Stimulated activated CD4-positive, alpha-beta T cell treated with anti-CD3 and anti-CD28 coated beads, TNF-alpha, amount 100 ng/mL, for 24 hours (primary cell): ENCODE data around the gene KCNMA1.

ENCODE experiments used
- DNase-seq, 3 experiments: peaks; one replicate each; pipeline ENCODE4 v3.0.0-alpha.2; 2020; ENCODE audit warnings: low read depth in 3 of 3

The KCNMA1 gene

DNA sequence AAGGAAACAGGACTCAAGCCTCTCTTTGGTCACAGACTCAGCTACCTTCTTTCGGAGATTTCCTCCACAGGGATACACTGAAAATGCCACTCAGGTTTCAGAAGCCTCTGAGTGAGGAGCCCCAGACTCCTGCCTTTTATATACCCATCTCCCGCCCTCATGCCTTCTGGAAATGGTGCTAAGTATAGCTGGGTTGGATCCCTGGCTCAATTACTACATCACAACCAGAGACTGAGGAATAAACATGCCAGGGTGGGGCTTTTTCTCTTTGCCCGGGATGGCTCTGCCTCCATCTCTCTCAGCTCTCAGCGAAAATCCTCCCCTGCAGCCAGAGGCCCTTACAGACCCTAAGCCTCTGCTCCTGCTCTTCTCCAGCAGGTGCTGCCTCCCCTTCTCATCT, 299.5 kb downstream of the KCNMA1 start:
- DNase-seq: no peak

DNA sequence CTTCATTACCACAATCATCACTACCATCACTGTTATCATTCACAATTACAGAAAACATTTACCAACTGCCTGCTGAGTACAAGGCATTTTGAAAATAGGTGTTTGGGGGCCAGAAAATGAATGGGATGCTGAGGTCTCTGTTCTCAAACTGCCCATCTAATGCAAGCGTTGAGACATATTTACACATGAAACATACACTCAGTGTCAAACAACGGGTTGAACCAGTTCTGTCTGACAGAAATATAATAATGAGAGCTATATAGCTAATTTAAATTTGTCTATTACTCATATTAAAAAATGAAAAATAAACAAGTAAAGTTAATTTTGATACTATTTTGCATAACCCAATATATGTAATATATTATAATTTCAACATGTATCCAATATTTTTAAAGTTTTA, 303.1 kb downstream of the KCNMA1 start:
- DNase-seq: no peak

DNA sequence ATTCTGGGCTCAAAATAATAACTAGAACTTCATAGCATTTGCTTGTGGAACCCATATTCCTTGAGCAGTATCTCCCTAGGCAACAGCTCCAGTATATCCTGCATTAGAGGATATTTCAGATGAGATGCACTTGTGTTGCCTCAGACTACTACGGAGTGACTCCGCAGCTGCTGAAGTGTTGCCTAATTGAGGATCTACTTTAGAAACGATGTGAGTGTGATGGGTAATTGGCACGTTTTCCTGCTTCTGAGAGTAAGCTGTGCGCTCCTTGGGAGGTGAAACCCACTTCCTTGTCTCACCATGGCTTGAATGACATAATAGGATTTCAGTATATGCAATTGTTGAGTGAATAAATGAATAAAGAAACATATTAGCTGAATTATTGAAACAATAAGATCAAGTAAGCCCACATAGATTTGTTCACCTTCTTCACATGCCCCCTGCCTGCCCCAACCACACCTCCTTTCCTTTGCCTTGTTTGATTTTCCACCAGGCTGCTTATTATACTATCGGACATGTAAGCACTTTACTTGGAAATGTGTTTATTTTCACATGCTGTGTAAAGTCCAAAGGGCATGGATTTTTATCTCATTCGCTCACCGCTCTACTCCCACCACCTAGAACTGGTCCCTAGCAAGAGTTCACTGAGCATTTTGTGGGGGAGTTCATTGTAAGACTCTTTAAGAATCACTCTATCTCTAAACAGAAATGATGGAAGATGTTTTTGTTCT, 303.8 kb downstream of the KCNMA1 start:
- no peak for DNase-seq

DNA sequence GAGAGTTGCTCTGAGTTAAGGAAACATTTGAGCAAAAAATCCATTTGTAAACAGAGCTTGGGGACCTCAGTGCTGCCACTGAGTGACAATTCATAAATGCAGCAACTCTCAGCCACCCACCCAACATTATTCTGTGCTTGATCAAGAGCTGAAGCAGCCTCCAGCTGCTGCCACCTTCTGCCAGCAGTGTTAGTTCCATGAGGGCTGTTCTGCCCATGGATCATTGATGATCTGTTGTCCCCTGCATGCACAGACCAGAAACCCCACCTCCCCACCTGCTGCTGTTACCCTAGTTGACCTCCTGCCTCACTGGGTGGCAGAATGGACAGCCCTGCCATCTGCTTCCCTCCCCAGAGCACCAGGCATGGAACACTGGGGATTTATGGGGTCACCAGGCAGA, 305.4 kb downstream of the KCNMA1 start:
- no peak for DNase-seq

DNA sequence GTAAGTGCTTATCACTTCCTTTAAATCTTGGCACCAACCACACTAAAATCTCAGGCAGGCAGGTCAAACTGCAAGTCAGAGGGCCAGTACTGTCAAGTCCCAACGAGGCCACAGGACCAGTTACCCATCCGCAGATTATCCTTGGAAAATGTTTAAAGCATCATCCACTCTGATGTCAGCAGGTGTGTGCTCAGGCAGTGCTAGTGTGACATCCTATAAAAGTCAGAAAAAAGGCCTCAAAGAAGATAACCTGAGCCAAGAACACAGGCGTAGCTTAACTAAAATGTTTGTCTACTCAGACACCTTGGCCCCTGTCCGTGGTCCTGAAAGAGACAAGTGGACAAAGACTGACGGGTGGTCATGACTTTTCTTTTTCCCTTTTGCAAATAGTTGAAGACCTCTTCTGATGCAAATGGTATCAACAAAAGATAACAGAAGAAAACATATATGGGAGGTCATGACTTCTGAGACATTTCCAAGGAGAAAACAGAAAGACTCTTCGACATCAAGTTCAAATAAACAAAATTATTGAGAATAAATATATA, 309.3 kb downstream of the KCNMA1 start:
- DNase-seq: no peak

DNA sequence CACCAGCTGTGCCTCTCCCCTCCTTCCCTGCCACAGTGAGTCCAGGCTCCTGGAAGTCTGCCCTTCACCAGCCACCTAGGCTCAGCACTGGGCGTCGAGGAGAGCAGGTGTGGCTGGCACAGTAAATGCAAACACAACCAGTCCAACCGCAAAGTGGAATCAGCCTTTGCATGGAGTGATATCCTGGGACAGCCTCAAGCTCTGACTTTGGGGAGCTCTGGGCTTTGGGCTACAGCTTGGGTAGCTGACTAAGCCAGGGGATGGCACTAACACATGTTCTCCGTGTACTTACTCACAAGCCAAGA, 312.4 kb downstream of the KCNMA1 start:
- no peak for DNase-seq

GRCh38 chr10:77321838-77322237, 315.8 kb downstream of the KCNMA1 start:
- no peak for DNase-seq

DNA sequence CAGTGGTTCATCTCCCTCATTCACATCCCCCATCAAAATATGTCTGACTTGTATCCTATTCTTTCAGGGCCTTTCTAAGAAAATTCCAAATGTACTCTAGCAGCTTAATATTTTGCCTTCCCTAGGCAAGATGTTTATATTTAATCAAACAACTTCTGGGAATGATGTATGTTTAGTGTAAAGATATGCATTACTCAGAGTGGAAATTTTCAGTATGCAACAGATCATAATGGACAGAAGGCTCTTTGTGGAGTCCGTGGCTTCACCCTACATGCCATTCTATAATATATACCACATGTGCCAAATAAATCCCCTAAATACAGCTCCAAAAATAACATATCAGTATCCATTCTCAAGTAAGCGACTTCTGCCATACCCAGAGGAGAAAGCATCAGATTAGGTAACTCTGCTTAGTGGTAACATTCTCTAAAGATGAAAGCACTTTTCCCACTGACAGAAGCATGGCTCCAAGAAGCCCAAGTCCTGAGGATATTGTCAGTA, 316.6 kb downstream of the KCNMA1 start:
- DNase-seq: no peak

DNA sequence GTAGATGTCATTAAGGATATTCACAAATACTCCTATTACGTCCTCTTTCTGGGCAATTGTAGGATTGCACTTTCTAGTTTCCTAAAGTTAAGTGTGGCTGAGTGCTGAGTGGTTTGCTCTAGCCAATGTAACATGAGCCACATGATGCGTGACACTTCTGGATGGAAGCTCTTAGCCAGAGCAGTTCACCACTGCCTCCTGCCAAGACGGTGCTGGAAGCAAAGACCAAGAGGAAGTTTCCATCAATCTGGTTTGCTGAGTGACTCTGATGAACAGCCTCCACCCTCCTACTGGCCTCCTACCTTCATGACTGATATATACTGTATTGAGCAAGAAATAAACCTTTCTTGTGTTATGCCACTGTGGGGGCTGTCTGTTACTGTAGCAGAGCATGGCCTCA, 318.1 kb downstream of the KCNMA1 start:
- DNase-seq: no peak

DNA sequence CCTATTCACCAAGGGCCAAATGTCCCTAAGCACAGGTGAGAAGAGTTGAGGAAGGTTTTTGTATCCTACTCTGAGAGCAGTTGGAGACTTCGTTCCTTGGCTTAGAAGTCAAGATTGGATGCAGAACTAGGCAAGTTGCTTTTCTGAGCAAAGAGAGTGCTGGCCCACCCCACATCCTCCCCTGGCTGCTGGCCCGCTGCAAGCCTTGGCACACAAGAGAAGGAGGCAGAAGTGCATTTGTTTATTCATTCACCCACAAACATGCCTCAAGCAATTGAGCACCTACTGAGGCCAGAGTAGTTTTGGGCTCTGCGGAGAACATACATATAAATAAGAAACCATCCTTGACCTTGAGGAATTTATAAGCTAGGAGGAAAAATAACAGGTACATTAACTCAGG, 318.9 kb downstream of the KCNMA1 start:
- no peak for DNase-seq

- DNase-seq: no peak
Measured at GRCh38 chr10:77317221-77317620, 320.4 kb downstream of the KCNMA1 start.

DNA sequence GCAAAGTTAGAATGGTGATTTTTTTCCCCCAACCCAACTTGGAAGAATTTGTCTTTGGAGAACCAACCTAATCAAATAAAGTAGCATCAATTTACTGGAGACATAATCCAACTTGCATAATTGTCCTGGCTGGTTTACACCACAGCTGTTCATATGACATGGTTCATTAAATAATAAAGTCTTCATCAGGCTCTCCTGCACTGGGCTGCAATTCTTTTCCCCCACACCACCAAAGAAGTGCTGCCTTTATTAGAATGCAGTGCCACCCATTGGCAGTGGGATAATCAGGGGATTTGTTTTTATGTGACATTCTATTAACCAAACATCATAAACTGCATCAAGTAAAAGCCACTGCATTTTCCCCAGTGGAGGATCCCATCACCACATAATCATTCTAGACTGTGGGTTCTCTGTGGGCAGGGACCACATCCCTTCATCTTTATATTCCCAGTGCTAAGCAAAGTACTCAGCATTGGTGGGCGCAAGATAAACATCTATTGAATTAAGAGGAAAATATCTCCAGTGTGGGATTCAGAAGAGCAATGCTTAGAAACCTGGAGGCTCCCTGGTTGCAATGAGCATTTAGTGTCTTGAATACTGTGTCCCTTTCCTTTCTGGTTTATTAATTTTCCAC, 322.0 kb downstream of the KCNMA1 start:
- DNase-seq: no peak

DNA sequence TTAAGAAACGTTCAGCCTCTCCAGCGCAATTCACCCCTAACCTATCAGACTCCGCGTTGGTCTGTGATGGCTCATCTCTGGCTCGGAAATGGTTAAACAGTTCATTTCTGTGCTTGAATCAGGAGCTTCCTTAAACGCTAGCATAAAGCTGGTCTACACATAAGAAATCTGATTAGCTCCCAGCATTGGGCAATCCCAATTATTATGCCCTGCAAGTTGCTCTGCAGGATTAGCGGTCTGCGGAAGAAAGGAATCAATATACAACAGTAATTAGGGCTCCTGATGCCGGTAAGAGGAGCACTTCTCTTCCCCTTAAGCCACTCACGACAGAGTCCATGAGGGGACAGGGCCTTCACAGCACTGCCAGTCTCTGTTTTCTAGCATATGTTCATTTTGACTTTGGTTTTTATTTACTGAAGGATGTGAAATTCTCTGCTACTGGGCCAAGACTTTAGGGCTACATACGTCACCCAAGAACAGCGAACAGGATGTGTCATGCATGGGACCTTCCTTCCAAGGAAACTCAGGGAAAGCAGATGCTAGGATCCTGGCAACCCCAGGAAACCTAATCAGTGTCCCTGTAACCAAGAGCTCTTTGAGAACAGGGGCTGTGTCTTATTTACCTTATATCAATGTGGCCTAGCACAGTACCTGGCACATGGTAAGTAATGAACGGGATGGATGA, 324.4 kb downstream of the KCNMA1 start:
- DNase-seq: no peak

GRCh38 chr10:77311186-77311585, 326.4 kb downstream of the KCNMA1 start:
- DNase-seq: no peak

- no peak for DNase-seq
Measured at GRCh38 chr10:77310288-77310840, 327.2 kb downstream of the KCNMA1 start.

- DNase-seq: no peak
Measured at GRCh38 chr10:77309509-77309908, 328.1 kb downstream of the KCNMA1 start.

GRCh38 chr10:77309092-77309491, 328.5 kb downstream of the KCNMA1 start:
- DNase-seq: no peak

- DNase-seq: no peak
Measured at GRCh38 chr10:77308084-77308732, 329.4 kb downstream of the KCNMA1 start.

- no peak for DNase-seq
Measured at GRCh38 chr10:77306666-77307065, 330.9 kb downstream of the KCNMA1 start.

GRCh38 chr10:77305650-77306632, 331.7 kb downstream of the KCNMA1 start:
- DNase-seq: no peak

GRCh38 chr10:77304192-77304591, 333.4 kb downstream of the KCNMA1 start:
- no peak for DNase-seq
